GM12892 (cell line): ENCODE results near the gene KLLN.

Experiments
- POLR2A ChIP-seq: IDR thresholded peaks from 2 replicates; pipeline ENCODE4 v1.6.1; 2011; ENCODE audit warnings: low read depth, low read length, control low read depth
- TAF1 ChIP-seq: IDR thresholded peaks from 2 replicates; pipeline ENCODE4 v1.6.1; 2011; ENCODE audit warnings: low read depth, mild to moderate bottlenecking, control low read depth, low read length, borderline replicate concordance

DNA sequence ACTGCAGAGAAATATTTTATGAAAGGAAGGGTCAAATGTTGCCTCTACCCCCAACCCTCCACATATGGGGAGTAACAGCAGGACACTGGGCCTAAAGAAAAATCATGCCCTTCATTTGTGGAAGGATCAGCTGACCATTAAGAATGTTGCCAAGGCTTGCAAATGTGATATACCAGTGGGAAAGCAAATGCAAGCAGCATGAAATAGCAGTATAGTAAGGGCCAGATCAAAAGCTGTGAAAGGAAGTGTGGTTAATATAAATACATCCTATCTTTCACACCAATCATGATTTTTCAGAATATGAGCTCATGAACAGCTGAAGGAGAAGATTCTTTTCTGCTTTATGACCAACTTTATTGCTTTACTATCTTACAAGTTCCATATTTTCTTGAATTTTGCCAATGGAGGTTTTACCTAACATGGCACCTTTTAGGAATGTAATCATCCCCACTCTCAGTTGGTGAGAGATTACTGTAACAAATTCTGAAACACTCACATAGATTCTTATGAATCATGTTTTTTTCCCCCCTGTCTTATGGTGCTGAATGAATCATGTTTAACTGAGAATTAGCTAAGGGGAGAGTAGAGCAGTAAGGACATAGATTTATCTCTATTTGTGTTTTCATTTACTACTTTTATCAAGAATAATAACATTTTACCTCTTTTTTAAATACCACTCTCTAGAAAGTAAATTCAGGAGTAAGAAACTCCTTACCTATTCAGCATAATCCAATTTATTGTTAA is 33.2 kb downstream of the KLLN start:
- TF ChIP-seq POLR2A (no peak), TAF1 (no peak)
